Left ventricle myocardium superior (tissue), 1 donor: Measurements from ENCODE around the gene ATP9B. TPM values are rescaled to one million over a fixed set of nuclear protein-coding genes. Genes with fewer than 3 reads are reported as not detected.

Experiments
- ATAC-seq: fragments of 200-7000 bp; cut with Tn5 transposase; one replicate; pipeline ENCODE4 v1.9.1; 2020; ENCODE audit warnings: mild to moderate bottlenecking, moderate library complexity
- DNase-seq: peaks from one replicate; pipeline ENCODE4 v3.0.0-alpha.2; 2020
- intact Hi-C: fragments of 100-400 bp; cut with micrococcal nuclease; formaldehyde crosslinking; loops from one replicate; pipeline ENCODE4 v1.11.0; 2022
- total RNA-seq: library from RNA; stranded (reverse); fragmentation: NEBNext Ultra II Directional; extraction: Animal tissue kit (Norgen Biotek cat#: 25700); gene quantifications from one replicate; pipeline ENCODE4 v1.2.1, GENCODE V29; 2021
- donor health status: DM: no; HTN: yes; CAD: no; lungs with severe emphysema.

Gene ATP9B
- total RNA-seq, 1 donor from 2014 or later: 14.0 TPM

DNA sequence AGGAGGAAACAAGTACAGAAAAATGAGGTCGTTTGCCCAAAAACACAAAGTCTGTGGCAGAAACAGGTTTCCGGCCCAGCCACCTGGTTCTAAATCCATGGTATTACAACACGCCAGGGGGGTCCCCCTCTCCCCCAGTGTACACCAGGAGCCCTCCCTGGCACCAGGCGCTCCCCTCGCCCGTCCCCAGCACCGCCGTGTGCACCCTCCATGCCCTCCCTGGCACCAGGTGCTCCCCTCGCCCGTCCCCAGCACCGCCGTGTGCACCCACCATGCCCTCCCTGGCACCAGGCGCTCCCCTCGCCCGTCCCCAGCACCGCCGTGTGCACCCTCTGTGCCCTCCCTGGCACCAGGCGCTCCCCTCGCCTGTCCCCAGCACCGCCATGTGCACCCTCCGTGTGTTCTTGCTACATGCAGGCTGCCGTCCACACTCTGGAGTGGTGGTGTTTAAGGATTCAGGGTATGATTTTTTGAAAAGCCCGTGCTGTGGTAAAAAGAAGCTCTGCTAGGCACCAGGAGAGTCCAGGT, 266.7 kb downstream of the ATP9B start:
- intact Hi-C loops: no loop called here
- DNase-seq (no peak), ATAC-seq (no peak)

DNA sequence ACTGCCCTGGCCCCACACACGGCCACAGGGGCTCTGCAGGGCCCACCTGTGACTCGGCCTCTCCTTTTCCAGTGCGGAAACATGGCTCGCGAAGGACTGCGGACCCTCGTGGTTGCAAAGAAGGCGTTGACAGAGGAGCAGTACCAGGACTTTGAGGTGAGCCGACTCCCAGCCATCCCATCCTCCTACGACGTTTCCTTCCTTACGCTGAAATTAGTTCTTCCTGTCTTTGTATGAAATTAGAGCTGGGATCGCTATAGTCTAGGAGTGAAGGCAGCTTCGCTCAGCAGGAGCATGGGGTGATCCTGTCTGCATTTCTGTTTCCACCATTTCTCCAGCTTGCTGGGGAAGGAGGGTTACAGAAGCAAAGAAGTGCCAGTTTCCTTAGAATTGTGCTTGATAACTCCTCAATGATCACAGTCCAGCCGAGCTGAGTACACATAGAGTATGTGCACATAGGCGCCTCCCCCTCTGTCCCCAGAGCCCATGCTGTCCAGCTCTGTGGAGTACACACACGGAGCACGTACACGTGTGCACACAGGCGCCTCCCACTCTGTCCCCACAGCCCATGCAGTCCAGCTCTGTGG, 267.5 kb downstream of the ATP9B start:
- intact Hi-C loops: no loop called here
- DNase-seq (no peak), ATAC-seq (no peak)

GRCh38 chr18:79337184-79337583, 268.0 kb downstream of the ATP9B start:
- ATAC-seq (no peak), DNase-seq (no peak)
- intact Hi-C loops: no loop called here

DNA sequence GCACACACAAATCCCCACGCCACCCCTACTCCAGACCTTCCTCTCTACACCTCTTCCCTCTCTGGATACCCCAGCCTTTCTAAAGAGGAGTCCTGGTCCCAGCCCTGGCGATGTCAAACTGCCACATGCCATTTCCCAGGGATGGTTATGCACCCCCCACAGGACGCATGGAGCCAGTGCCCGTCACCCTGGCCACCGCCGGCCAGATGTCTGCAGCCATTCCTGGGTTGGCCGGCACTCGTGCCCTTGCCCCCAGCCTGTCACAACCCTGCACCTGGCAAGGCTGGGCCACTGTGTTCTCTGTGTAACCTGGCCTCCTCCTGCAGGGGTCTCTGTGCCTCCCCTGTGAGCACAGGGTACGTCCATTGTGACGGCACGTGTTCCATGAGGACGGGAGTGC, 268.4 kb downstream of the ATP9B start:
- DNase-seq (no peak), ATAC-seq (no peak)
- intact Hi-C loops: no loop called here

DNA sequence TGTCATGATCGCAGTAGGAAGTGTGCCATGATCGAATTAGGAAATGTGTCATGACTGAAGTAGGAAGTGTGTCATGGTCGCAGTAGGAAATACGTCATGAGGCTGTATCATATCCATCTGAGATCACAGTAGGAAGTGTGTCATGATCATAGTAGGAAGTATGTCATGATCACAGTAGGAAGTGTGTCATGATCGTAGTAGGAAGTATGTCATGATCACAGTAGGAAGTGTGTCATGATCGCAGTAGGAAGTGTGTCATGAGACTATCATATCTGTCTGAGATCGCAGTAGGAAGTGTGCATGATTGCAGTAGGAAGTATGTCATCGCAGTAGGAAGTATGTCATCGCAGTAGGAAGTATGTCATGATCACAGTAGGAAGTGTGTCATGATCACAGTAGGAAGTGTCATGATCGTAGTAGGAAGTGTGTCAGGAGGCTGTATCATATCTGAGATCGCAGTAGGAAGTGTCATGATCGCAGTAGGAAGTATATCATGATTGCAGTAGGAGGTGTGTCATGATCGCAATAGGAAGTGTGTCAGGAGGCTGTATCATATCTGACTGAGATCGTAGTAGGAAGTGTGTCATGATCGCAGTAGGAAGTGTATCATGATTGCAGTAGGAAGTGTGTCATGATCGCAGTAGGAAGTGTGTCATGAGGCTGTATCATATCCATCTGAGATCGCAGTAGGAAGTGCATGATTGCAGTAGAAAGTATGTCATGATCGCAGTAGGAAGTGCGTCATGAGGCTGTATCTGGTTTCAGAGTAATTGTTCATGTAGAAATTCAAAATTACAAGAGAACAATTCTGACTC, 270.1 kb downstream of the ATP9B start:
- DNase-seq (no peak), ATAC-seq (no peak)
- intact Hi-C loops: no loop called here

- DNase-seq: no peak
- intact Hi-C loops: no loop called here
These were observed 274.5 kb downstream of the ATP9B start for GRCh38 chr18:79343567-79344207.

GRCh38 chr18:79344208-79344581, 275.0 kb downstream of the ATP9B start:
- DNase-seq (no peak), ATAC-seq (no peak)
- intact Hi-C loops: no loop called here

More at GRCh38 chr18:79343567-79344207, 274.5 kb downstream of the ATP9B start:
- no peak for ATAC-seq

DNA sequence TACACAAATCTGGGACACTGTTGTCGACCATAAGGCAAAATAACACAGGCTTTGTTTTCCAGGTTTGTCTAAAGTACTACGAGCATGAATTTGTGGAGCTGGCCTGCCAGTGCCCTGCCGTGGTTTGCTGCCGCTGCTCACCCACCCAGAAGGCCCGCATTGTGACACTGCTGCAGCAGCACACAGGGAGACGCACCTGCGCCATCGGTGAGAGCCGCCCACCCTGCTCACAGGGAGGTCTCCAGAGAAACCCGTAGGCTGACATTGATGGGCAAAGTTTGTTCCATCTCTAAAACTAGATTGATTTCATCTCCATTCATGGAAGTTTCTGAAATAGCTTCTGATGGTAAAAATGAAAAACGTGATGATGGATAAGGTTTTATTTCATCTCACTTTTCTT, 276.2 kb downstream of the ATP9B start:
- ATAC-seq: no peak

DNA sequence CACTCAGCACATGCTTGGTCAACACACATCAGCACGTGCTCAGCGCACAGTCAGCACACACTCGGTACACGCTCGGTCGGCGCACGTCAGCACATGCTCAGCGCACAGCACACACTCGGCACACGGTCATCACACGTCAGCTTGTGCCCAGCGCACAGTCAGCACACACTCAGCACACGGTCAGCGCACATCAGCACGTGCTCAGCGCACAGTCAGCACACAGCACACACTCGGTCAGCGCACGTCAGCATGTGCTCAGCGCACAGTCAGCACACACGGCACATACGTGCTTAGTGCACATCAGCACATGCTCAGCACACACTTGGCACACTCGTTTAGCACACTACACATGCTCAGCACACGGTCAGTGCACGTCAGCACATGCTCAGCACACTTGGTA, 276.8 kb downstream of the ATP9B start:
- no peak for ATAC-seq
- intact Hi-C loops: no loop called here
- no peak for DNase-seq

More for the DNA sequence above, 276.2 kb downstream of the ATP9B start:
- DNase-seq: no peak
- intact Hi-C loops: no loop called here

DNA sequence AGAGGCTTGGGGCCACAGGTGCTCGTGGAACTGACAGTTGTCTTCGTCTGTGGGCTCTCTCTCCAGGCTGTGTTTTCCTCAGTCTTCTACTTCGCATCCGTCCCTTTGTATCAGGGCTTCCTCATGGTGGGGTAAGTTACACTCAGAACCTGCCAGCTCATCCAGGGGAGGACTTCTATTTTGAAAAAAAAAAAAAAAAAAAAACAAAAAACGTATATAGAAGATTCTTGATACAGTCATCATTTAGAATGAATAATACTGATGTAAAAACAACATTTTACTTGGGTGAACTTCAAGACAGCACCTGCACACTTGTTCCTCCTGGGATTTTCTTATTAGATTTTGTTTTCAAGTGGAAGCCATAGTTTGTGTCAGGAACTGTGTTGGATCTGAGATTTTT, 278.9 kb downstream of the ATP9B start:
- DNase-seq (no peak), ATAC-seq (no peak)
- intact Hi-C loops: no loop called here

DNA sequence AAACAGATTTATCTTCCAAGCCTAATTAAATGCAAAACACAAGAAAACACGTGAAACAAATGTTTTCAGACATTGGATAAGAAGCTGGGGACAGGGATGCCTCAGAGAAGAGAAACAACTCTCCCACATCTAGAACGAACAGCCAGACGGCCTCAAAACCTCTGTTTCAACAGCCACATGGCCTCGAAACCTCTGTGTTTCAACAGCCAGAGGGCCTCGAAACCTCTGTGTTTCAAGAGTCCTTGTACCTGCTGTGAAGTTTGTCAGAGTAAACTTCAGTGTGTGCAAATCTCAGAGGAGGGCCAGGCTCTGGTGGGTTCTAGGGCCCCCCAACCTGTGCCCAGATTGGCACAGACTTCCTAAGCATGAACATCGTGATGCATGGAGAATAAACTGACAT, 283.2 kb downstream of the ATP9B start:
- DNase-seq (no peak), ATAC-seq (no peak)
- intact Hi-C loops: no loop called here

DNA sequence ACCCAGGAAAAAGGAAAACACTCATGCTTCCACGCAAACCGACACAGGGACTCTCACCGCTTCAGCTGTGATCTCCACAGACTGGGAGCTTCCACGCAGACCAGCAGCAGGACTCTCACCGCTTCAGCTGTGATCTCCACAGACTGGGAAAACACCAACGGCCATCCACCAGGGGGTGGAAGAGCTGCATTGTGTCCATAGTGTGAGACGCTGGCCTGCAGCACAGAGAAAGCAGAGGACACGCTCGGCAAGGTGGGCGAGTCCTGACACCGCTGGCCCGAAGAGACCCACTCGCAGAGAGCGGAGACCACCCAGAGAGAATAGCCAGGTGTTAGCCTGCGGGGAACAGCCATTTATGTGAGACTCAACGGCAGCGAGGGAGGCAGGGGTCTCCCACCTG, 284.1 kb downstream of the ATP9B start:
- DNase-seq (no peak), ATAC-seq (no peak)
- intact Hi-C loops: no loop called here

DNA sequence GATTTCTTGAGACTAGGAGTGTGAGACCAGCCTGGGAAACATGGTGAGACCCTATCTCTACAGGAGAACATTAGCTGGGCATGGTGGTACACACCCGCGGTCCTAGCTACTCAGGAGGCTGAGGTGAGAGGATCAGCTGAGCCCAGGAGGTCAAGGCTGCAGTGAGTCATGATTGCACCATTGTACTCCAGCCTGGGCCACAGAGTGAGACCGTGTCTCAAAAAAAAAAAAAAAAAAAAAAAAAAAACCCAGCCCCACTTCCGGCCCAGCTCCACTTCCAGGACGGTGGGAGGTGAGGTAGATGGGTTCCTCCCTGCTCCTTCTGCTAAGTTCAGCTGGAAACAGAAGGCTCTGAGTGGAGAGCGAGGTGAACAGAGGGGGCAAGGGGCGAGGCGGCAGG, 285.2 kb downstream of the ATP9B start:
- ATAC-seq: no peak
- intact Hi-C loops: no loop called here
- DNase-seq: no peak

GRCh38 chr18:79355433-79356335, 286.5 kb downstream of the ATP9B start:
- DNase-seq: no peak
- intact Hi-C loops: no loop called here
- ATAC-seq: no peak

DNA sequence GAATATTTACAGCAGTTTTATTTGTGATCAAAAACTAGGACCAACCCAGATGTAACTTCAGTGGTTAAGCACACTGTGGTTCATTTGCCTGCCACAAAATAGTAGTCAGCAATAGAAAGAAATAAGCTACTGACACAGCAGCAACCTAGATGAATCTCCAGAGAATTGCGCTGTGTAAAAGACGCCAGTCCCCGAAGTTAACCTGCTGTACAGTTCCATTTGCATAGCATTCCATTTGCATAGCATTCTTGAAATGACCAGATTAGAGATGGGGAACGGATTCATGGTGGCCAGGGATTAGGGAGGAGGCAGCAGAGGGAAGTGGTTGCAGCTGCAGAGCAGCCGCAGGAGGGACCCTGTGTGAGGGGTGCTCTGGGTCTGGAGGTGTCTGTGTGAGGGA, 287.2 kb downstream of the ATP9B start:
- intact Hi-C loops: no loop called here
- DNase-seq: no peak
- no peak for ATAC-seq

DNA sequence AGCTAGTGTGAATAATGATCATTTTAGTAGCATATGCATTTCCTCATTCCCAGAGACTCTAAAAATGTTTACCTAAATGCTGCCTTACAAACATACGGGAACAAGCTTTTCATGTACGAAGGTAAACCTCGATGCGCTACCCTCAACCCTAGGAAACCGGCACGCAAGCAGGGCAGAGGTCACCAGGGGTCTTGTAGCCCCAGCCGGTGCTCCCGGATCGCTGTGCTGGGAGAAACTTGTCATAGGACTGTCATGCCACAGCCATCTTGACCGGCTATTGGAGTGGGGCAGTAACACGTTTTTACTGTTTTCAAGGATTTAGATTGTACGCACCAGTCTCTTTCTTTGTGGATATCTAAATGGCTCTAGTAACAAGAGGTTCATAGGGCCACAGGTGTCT, 291.7 kb downstream of the ATP9B start:
- no peak for ATAC-seq
- intact Hi-C loops: no loop called here

GRCh38 chr18:79361766-79362522, 292.8 kb downstream of the ATP9B start:
- intact Hi-C loops: no loop called here
- no peak for DNase-seq
- ATAC-seq: no peak

More for the DNA sequence above, 291.7 kb downstream of the ATP9B start:
- no peak for DNase-seq

GRCh38 chr18:79365701-79366100, 296.5 kb downstream of the ATP9B start:
- intact Hi-C loops: no loop called here
- ATAC-seq (no peak), DNase-seq (no peak)
